IPS-18c (cell line): ENCODE data around the gene CACNA1B.

Experiments
- H3K4me3 ChIP-seq: 2 replicates; pipeline ENCODE4 v1.7.0; 2013; ENCODE audit warnings: low read depth, mild to moderate bottlenecking, low read length, moderate library complexity; ENCODE audit not compliant: insufficient read depth
- H3K9me3 ChIP-seq: one replicate; pipeline ENCODE4 v1.6.1; 2013; ENCODE audit warnings: mild to moderate bottlenecking, low read length, moderate library complexity; ENCODE audit not compliant: control insufficient read depth, insufficient read depth

Gene CACNA1B

DNA sequence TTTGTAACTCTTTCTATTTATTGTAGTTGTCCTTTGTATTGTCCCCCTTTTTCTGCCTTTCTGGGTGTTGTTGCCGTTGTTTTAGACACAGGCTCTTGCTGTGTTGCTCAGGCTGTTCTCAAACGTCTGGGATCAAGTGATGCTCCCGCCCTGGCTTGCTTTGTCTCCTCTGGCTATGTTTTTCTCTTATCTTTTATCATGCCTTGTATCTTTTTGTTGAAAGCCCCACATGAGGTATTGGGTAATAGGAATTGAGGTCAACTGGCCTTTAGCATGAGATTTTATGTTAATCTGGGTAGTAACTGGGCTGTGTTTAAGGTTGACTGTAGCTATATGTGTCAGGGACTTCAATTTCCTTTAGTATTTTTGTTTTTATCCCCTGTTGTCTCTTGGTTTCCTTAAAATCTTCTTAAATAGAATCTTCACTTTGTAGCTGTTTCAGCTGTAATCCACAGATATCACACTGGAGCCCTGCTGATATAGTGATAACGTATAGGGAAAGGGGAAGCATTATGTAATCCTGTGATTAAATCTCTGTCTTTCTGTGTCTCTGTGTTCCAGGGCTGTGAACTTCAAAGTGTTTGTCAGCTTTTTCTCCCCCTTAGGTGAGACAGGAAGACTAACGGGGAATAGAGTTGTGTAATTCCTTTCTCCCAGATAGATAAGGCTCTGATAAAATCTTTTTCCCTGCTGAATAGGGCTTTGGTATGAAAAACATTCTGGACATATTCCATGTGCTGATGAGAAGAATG lies 25.9 kb upstream of the CACNA1B start:
- no peaks in the 10 kb centered on the region for H3K9me3 ChIP-seq
- no peak overlapping the region for H3K4me3 ChIP-seq

- H3K4me3 ChIP-seq, result no peak overlapping the region
- H3K9me3 ChIP-seq, result no peaks in the 10 kb centered on the region
Observed at GRCh38 chr9:137853392-137853995, 24.1 kb upstream of the CACNA1B start.

DNA sequence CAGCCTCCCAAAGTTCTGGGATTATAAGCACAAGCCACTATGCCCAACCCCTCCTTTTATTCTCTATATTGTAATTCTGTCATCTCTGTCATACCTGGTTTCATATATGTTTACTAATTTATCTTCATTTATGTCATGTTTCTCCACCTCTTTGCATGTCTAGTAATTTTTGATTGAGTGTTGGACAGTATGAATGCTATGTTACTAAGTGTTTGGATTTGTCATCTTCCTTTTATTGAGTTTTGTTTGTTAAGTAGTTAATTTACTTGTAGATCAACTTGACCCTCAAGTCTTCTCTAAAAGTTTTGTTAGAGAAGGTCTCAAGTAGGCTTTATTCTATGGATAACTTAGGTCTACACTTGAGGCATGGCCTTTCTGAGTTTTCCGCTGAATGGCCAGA lies 17.2 kb upstream of the CACNA1B start:
- H3K9me3 ChIP-seq, result peaks cover 3% of the 10 kb centered on the region
- no peak overlapping the region for H3K4me3 ChIP-seq

- no peak overlapping the region for H3K4me3 ChIP-seq
- peaks cover 2% of the 10 kb centered on the region for H3K9me3 ChIP-seq
Observed at GRCh38 chr9:137865581-137866145, 11.9 kb upstream of the CACNA1B start.

GRCh38 chr9:137866226-137867141 lies 11.1 kb upstream of the CACNA1B start:
- no peaks in the 10 kb centered on the region for H3K9me3 ChIP-seq
- H3K4me3 ChIP-seq, result no peak overlapping the region

GRCh38 chr9:137870432-137870831 lies 7.2 kb upstream of the CACNA1B start:
- Histone ChIP-seq H3K9me3 (no peaks in the 10 kb centered on the region), H3K4me3 (no peak overlapping the region)

DNA sequence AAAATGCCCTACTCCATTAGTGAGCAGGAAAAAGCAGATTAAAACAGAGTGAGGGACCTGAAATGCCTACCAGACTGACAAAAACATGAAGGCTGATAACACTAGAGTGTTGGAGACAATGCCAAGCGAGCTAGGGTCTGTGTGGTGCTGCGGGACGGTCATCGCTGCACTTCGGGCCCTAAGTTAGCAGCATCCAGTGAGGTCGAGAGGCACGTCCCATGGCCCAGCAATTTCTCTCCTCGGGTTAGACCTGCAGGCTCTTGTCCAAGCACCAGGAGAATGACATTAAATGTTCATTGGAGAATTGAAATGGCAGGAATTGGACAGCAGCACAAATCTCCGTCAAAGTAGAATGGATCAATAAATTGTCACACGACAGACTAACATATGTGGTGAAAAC lies 5.3 kb upstream of the CACNA1B start:
- H3K9me3 ChIP-seq, result no peaks in the 10 kb centered on the region

DNA sequence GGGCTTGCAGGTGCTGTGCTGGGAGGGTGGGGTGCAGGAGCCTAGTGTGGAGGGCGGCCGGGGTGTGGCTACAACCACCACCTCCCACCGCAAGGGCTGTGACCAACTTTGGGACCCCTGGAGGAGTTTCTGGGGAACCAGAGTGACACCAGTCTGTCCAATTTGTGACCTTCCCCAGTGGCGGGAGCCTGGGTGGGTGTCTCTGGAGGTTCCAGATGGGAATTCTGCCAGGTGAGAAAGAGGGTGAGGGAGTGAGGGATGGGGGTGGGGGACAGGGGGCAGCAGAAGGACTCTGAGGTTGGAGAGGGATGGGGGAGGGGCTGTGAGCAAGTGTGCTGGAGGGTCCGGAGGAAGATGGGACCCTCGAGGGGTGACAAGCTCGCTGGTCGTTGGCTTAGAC lies 4.2 kb upstream of the CACNA1B start:
- H3K9me3 ChIP-seq, result no peaks in the 10 kb centered on the region
- H3K4me3 ChIP-seq, result no peak overlapping the region

More for the DNA sequence above, 5.3 kb upstream of the CACNA1B start:
- H3K4me3 ChIP-seq, result no peak overlapping the region

GRCh38 chr9:137873858-137874362 lies 3.7 kb upstream of the CACNA1B start:
- Histone ChIP-seq H3K4me3 (no peak overlapping the region), H3K9me3 (no peaks in the 10 kb centered on the region)

- no peaks in the 10 kb centered on the region for H3K9me3 ChIP-seq
- H3K4me3 ChIP-seq, result no peak overlapping the region
Observed at GRCh38 chr9:137875354-137875753, 2.2 kb upstream of the CACNA1B start.

GRCh38 chr9:137875846-137876245 lies 1.7 kb upstream of the CACNA1B start:
- Histone ChIP-seq H3K9me3 (no peaks in the 10 kb centered on the region), H3K4me3 (no peak overlapping the region)

GRCh38 chr9:137876269-137876668 lies 1.3 kb upstream of the CACNA1B start:
- Histone ChIP-seq H3K4me3 (no peak overlapping the region), H3K9me3 (no peaks in the 10 kb centered on the region)

DNA sequence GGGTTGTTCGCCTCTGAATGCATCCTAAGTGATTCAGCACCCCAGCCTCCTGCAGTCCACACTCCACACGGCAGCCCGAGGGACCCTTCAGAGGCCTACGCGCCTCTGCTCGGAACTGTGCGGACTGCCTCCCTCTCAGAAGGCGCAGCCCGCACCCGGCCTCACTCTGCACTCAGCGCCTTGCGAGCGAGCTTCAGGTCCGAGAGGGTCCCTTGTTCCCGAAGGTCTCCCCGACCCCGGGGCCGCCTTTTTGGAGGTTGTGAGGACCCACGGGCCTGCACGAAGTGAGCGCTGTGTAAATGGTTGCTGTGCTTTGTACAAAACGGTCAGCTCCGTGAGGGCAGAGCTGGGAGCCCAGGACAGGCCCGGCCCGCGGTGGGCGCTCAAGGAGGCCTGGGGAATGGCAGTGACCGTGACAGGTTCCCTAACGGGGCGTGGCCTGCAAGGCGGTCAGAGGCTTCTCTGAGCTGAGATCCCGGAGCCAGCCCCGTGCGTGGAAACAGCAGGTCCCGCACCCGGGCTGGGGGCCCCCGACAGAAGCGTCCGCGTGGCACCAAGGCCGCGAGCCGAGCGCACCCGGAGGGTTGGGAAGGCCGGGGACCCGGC lies 698 bp upstream of the CACNA1B start:
- Histone ChIP-seq H3K9me3 (no peaks in the 10 kb centered on the region), H3K4me3 (peak overlapping the region; percentile 40; the same call in 1 of the 2 replicates)

GRCh38 chr9:137878146-137878941 lies 762 bp downstream of the CACNA1B start:
- H3K9me3 ChIP-seq, result no peaks in the 10 kb centered on the region
- H3K4me3 ChIP-seq, result peak overlapping the region; percentile 63

DNA sequence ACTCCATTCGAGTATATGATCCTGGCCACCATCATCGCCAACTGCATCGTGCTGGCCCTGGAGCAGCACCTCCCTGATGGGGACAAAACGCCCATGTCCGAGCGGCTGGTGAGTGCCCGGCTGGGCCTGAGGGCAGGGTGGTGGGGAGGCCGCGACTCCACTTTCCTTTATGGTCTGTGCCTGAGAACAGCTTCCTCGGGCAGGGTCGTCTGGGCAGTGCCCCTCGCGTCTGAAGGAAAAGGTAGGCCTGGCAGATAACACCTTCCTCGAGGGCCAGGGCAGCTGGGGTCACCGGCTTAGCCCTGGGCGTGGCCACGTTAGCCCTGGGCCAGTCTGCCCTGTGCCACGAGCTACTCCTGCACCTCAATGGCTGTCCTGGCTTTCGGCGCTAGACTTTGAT lies 1.5 kb downstream of the CACNA1B start:
- H3K4me3 ChIP-seq, result no peak overlapping the region; the same call in 1 of the 2 replicates
- no peaks in the 10 kb centered on the region for H3K9me3 ChIP-seq

DNA sequence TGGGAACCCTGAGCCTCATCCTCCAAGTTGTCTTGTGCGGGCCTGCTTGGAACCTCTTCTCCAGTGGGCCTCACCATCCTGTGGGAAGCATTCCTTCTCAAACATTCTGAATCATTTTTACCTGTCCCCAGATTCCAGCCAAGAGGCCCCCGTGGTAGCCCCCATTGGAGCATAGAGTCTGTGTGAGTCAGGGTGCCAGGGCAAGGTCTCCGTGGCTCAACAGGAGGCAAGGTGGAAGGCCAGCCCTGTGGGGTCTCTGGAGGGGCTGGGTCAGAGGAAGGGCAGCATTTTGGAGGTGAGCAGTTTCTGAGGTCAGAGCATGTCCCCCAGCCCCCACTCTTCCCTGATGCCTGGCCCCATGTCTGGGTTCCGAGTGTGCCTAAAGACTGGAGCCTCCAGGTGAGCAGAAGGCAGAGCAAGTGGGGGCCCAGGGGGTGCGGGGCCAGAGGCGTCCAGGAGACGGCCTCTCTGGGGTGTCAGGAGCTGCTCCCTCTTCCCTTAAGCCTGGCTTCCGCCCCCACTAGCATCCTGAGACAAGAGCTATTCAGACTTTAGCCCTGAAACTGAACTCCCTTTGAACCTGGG lies 2.1 kb downstream of the CACNA1B start:
- no peak overlapping the region for H3K4me3 ChIP-seq
- no peaks in the 10 kb centered on the region for H3K9me3 ChIP-seq
